CD4-positive, alpha-beta memory T cell (primary cell): ENCODE measurements around the gene RITA1. TPM values are rescaled to one million over a fixed set of nuclear protein-coding genes. Genes with fewer than 3 reads are reported as not detected.

Experiments
- CTCF ChIA-PET: fragments of 350-600 bp; sonication (Branson Sonifier 250); formaldehyde crosslinking; loops from one replicate; lab custom pipeline; 2021; ENCODE audit warnings: inconsistent platforms; ENCODE audit not compliant: partially characterized antibody; lab: Charles Lee
- POLR2A ChIA-PET: fragments of 350-600 bp; sonication (Branson Sonifier 250); formaldehyde crosslinking; loops from one replicate; lab custom pipeline; 2021; ENCODE audit not compliant: partially characterized antibody; lab: Charles Lee
- DNase-seq, 5 donors: peaks; one replicate each; pipeline versions ENCODE4 v3.0.0 to v3.0.0-alpha.2; 2020 to 2022; ENCODE audit warnings: mixed read lengths in 1 of 5
- H3K27ac ChIP-seq: one replicate; pipeline ENCODE4 v1.7.0; 2013; ENCODE audit warnings: low read depth, low read length
- H3K27me3 ChIP-seq: 2 replicates; pipeline ENCODE4 v1.7.0; 2013; ENCODE audit warnings: mild to moderate bottlenecking, low read length, moderate library complexity; ENCODE audit not compliant: insufficient read depth
- H3K36me3 ChIP-seq: 2 replicates; pipeline ENCODE4 v1.7.0; 2013; ENCODE audit warnings: mild to moderate bottlenecking, low read length, moderate library complexity; ENCODE audit not compliant: insufficient read depth
- H3K4me1 ChIP-seq: 2 replicates; pipeline ENCODE4 v1.7.0; 2013; ENCODE audit warnings: mild to moderate bottlenecking, low read length, moderate library complexity; ENCODE audit not compliant: insufficient read depth
- H3K4me3 ChIP-seq, 2 donors: one replicate each; pipeline ENCODE4 v1.7.0; 2013; ENCODE audit warnings: low read length in 2 of 2, mild to moderate bottlenecking in 1 of 2
- H3K9me3 ChIP-seq, 2 donors: one replicate each; pipeline ENCODE4 v1.7.0; 2013; ENCODE audit warnings: low read length in 2 of 2, control low read depth in 1 of 2; ENCODE audit not compliant: control insufficient read depth in 1 of 2
- H3K27ac Mint-ChIP-seq, 7 donors: one replicate each; pipeline ENCODE4 v1.8.0; 2020 to 2021; ENCODE audit warnings: mixed read lengths in 7 of 7, mild to moderate bottlenecking in 6 of 7, inconsistent platforms in 3 of 7, moderate library complexity in 3 of 7
- H3K27me3 Mint-ChIP-seq, 2 donors: one replicate each; pipeline ENCODE4 v1.8.0; 2020 to 2021; ENCODE audit warnings: mixed read lengths in 2 of 2
- H3K36me3 Mint-ChIP-seq, 2 donors: one replicate each; pipeline ENCODE4 v1.8.0; 2020 to 2021; ENCODE audit warnings: mixed read lengths in 2 of 2, inconsistent platforms in 1 of 2, mild to moderate bottlenecking in 1 of 2
- H3K4me1 Mint-ChIP-seq, 4 donors: one replicate each; pipeline ENCODE4 v1.8.0; 2020 to 2021; ENCODE audit warnings: mixed read lengths in 4 of 4, mild to moderate bottlenecking in 1 of 4
- H3K4me3 Mint-ChIP-seq, 8 donors: one replicate each; pipeline ENCODE4 v1.8.0; 2020 to 2021; ENCODE audit warnings: mixed read lengths in 8 of 8, mild to moderate bottlenecking in 7 of 8, moderate library complexity in 6 of 8, inconsistent platforms in 3 of 8
- H3K9me3 Mint-ChIP-seq, 8 donors: one replicate each; pipeline ENCODE4 v1.8.0; 2020 to 2021; ENCODE audit warnings: mixed read lengths in 8 of 8, mild to moderate bottlenecking in 5 of 8, inconsistent platforms in 3 of 8, moderate library complexity in 1 of 8
- intact Hi-C: fragments of 100-400 bp; cut with micrococcal nuclease; formaldehyde crosslinking; loops from one replicate; pipeline ENCODE4 v1.15.1; 2023
- polyA plus RNA-seq, 2 donors: library from polyadenylated mRNA; unstranded; fragments of 300-500 nt; fragmentation: Illumina TruSeq; gene quantifications; one replicate each; pipeline ENCODE4 v1.2.3, GENCODE V29; 2021
- total RNA-seq, 2 experiments: library from RNA; stranded (reverse); gene quantifications; one replicate each; pipeline ENCODE4 v1.2.3, GENCODE V29; 2021

The RITA1 gene
- total and polyA plus RNA-seq, 4 experiments from 2014 or later, result 12.8 to 25.9 (median 16.8) TPM

DNA sequence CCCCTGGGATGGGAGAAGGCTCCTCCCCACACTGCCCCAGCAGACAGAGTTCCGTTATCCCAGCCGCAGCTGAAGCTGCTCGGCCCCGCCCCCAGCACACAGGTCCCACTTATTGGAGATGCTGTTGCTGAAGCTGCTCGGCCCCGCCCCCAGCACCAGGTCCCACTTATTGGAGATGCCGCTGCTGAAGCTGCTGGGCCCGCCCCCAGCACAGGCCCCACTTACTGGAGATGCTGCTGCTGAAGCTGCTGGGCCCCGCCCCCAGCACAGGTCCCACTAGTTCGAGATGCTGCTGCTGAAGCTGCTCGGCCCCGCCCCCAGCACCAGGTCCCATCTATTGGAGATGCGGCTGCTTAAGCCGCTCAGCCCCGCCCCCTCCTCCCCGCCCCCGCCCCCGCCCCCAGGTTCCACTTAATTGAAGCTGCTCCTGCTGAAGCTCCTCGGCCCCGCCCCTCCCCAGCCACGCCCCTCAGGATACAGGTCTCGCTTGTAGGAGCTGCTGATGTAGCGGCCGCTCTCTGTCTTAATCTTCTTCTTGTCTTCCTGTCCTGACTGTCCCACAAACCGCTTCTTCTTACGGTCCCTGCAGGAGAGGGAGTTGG lies 24.0 kb upstream of the RITA1 start:
- Mint-ChIP-seq H3K27ac (no peak overlapping the region), H3K4me1 (peaks cover 0 to 11% (median under 1%) of the 10 kb centered on the region in 4 donors), H3K9me3 (no peaks in the 10 kb centered on the region), H3K4me3 (no peak overlapping the region), H3K36me3 (peaks cover 42 to 69% of the 10 kb centered on the region in 2 donors), H3K27me3 (peaks cover 0 to under 1% of the 10 kb centered on the region in 2 donors)
- Histone ChIP-seq H3K4me3 (no peak overlapping the region), H3K4me1 (no peaks in the 10 kb centered on the region), H3K27ac (no peak overlapping the region), H3K36me3 (peaks cover 68% of the 10 kb centered on the region), H3K9me3 (no peaks in the 10 kb centered on the region), H3K27me3 (no peaks in the 10 kb centered on the region)
- ChIA-PET CTCF (interaction anchor here (1.2 kb wide), 1 partner anchor 13 kb away, joined by 3 read pairs; no protein-coding TSS in a partner anchor), POLR2A (interaction anchor here (1.0 kb wide), 1 partner anchor 27 kb away, joined by 3 read pairs; no protein-coding TSS in a partner anchor)
- DNase-seq, result no peak
- intact Hi-C loops, result no loop called here

DNA sequence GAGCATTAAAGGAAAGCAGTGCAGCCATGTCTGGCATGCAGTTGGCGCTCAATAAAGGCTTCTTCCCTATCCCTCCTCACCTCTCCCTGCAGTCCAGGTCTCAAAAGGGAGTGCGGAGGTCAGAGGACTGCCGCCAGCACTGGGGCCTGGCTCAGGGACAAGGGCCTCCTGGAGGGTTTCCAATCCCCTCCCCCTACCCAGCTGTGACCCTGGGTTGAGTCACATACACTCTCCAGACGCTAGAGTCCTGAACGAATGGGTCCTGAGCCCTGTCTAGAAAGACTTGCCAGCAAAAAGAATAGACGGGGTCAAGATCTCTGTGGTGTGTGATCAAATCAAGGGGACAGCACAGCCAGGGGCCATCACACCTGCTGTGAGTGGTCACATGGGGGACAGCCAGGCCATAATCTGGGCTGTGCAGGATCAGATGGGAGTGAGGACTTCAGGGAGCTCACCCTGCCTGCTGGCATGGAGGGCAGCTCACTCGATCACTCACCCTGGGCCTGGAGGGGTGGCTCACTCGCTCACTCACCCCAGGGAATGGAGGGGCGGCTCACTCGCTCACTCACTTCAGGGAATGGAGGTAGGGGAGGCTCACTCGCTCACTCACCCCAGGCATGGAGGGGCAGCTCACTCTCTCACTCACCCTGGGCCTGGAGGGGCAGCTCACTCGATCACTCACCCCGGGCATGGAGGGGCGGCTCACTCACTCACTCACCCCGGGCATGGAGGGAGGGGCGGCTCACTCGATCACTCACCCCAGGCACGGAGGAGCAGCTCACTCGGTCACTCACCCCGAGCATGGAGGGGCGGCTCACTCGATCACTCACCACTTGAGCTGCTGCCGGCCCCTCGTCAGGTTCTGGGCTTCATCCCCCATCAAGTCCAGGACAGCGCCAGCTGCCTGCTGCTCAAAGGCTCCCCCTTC lies 23.2 kb upstream of the RITA1 start:
- no peaks in the 10 kb centered on the region for H3K4me1 ChIP-seq
- CTCF ChIA-PET, result interaction anchor here (2.3 kb wide), 1 partner anchor 11 kb away, joined by 8 read pairs; no protein-coding TSS in a partner anchor
- H3K9me3 Mint-ChIP-seq, result no peaks in the 10 kb centered on the region
- H3K27me3 Mint-ChIP-seq, result no peaks in the 10 kb centered on the region
- H3K4me3 Mint-ChIP-seq, result no peak overlapping the region
- no peak overlapping the region for H3K27ac Mint-ChIP-seq
- peaks cover 0 to 6% (median under 1%) of the 10 kb centered on the region in 4 donors for H3K4me1 Mint-ChIP-seq
- no peaks in the 10 kb centered on the region for H3K9me3 ChIP-seq
- H3K4me3 ChIP-seq, result no peak overlapping the region
- peaks cover 41 to 69% of the 10 kb centered on the region in 2 donors for H3K36me3 Mint-ChIP-seq
- DNase-seq, result no peak
- intact Hi-C loops, result no loop called here
- peaks cover 75% of the 10 kb centered on the region for H3K36me3 ChIP-seq
- no peaks in the 10 kb centered on the region for H3K27me3 ChIP-seq
- POLR2A ChIA-PET, result no interaction called here
- H3K27ac ChIP-seq, result no peak overlapping the region

GRCh38 chr12:113163030-113163360 lies 22.5 kb upstream of the RITA1 start:
- peaks cover 79% of the 10 kb centered on the region for H3K36me3 ChIP-seq
- POLR2A ChIA-PET, result no interaction called here
- H3K4me3 ChIP-seq, result no peak overlapping the region
- H3K9me3 ChIP-seq, result no peaks in the 10 kb centered on the region
- Mint-ChIP-seq H3K4me1 (peaks cover 0 to 6% (median under 1%) of the 10 kb centered on the region in 4 donors), H3K4me3 (no peak overlapping the region), H3K36me3 (peaks cover 41 to 63% of the 10 kb centered on the region in 2 donors), H3K9me3 (no peaks in the 10 kb centered on the region), H3K27ac (no peak overlapping the region), H3K27me3 (no peaks in the 10 kb centered on the region)
- DNase-seq, result no peak
- H3K27ac ChIP-seq, result no peak overlapping the region
- CTCF ChIA-PET, result interaction anchor here (2.3 kb wide), 1 partner anchor 10 kb away, joined by 8 read pairs; no protein-coding TSS in a partner anchor
- H3K27me3 ChIP-seq, result no peaks in the 10 kb centered on the region
- intact Hi-C loops, result no loop called here
- no peaks in the 10 kb centered on the region for H3K4me1 ChIP-seq

DNA sequence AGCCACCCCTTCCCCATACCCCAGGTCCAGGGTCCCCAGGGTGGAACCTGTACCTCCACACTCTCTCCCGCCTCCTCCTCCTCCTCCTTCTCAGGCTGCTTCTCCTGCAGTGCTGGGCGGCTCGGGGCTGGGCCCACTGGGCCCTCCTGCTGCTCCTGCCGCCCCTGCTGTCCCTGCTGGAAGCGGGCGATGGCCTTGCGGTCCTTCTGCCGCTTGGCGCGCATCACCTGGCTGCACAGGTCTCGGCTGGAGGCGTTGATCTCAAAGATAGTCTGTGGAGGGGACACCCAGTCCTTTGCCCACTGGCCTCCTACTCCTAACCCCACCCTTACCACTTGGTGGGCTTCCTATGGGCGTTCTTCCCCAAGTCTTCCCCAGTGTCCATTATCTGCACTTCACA lies 21.5 kb upstream of the RITA1 start:
- Mint-ChIP-seq H3K27me3 (no peaks in the 10 kb centered on the region), H3K4me1 (peaks cover 0 to 6% (median under 1%) of the 10 kb centered on the region in 4 donors), H3K27ac (no peak overlapping the region), H3K36me3 (peaks cover 44 to 59% of the 10 kb centered on the region in 2 donors), H3K4me3 (no peak overlapping the region), H3K9me3 (no peaks in the 10 kb centered on the region)
- Histone ChIP-seq H3K36me3 (peaks cover 81% of the 10 kb centered on the region), H3K9me3 (no peaks in the 10 kb centered on the region), H3K27me3 (no peaks in the 10 kb centered on the region), H3K4me1 (no peaks in the 10 kb centered on the region), H3K27ac (no peak overlapping the region), H3K4me3 (no peak overlapping the region)
- CTCF ChIA-PET, result interaction anchor here (2.3 kb wide), 1 partner anchor 9 kb away, joined by 8 read pairs; no protein-coding TSS in a partner anchor
- POLR2A ChIA-PET, result no interaction called here
- DNase-seq, result no peak
- intact Hi-C loops, result no loop called here

DNA sequence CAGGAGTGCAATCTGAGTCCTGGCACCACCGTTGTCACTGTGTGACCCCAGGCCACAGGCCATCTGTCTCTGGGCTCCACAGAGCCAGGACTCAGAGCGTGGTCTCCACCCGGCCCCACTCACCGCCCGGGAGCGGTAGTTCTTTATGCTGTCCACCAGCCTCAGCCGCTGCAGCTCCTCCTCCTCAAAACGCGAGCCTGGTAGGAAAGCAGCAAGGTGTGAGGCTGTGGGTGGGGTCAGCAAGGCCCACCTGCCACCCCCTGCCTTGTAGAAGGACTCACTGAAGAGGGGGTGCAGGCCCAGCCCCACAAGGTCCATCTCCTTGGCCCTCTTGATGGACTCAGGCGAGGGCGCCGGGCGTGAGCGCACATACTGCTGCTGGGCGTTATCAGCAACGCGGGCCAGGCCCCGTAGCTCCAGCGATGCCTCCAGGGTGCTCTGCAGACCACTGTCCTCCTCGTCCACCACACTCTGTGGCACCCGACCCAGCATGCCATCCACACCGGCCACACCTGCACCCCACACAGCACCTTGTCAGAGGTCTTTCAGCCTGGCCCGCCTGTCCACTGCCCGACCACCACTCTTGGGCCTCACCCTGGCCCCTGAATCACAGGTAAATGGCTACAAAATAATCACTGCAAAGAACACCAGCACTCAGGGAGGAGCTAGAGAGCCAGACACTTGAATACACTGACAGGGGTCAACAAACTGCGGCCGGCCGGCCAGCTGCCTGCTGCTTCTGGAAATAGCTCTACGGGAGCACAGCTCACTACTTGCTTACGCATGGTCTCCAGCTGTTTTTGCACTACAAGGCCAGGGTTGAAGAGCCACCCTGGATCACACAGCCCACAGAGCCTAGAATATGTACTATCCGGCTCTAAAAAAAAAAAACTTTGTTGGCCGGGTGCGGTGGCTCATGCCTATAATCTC lies 19.7 kb upstream of the RITA1 start:
- Histone ChIP-seq H3K9me3 (no peaks in the 10 kb centered on the region), H3K36me3 (peaks cover 77% of the 10 kb centered on the region), H3K27ac (no peak overlapping the region), H3K4me1 (no peaks in the 10 kb centered on the region), H3K27me3 (no peaks in the 10 kb centered on the region), H3K4me3 (no peak overlapping the region)
- ChIA-PET CTCF (interaction anchor here (0.6 to 2.1 kb wide), 6 partner anchors 8 to 130 kb away, joined by 3 to 15 read pairs (median 4); partner anchors contain the start of gene CFAP73), POLR2A (no interaction called here)
- Mint-ChIP-seq H3K4me1 (peaks cover 0 to 5% (median 0%) of the 10 kb centered on the region in 4 donors), H3K27ac (peak overlapping the region in 1 of 7 donors; percentile 53), H3K27me3 (no peaks in the 10 kb centered on the region), H3K4me3 (no peak overlapping the region), H3K36me3 (peaks cover 42 to 57% of the 10 kb centered on the region in 2 donors), H3K9me3 (no peaks in the 10 kb centered on the region)
- intact Hi-C loops, result no loop called here
- no peak for DNase-seq

- ChIA-PET POLR2A (no interaction called here), CTCF (interaction anchor here (1.0 kb wide), 1 partner anchor 69 kb away, joined by 3 read pairs; no protein-coding TSS in a partner anchor)
- Mint-ChIP-seq H3K9me3 (no peaks in the 10 kb centered on the region), H3K27me3 (no peaks in the 10 kb centered on the region), H3K36me3 (peaks cover 52 to 68% of the 10 kb centered on the region in 2 donors), H3K27ac (no peak overlapping the region), H3K4me3 (no peak overlapping the region), H3K4me1 (peaks cover 0 to 3% (median 0%) of the 10 kb centered on the region in 4 donors)
- Histone ChIP-seq H3K27me3 (no peaks in the 10 kb centered on the region), H3K4me3 (no peak overlapping the region), H3K27ac (no peak overlapping the region), H3K36me3 (peaks cover 88% of the 10 kb centered on the region), H3K4me1 (no peaks in the 10 kb centered on the region), H3K9me3 (no peaks in the 10 kb centered on the region)
- DNase-seq, result no peak
- intact Hi-C loops, result no loop called here
Observed at GRCh38 chr12:113167868-113168267, 17.7 kb upstream of the RITA1 start.
